Lower leg skin (tissue), 4 donors: ENCODE data around the gene YTHDF1. TPM values are rescaled to one million over a fixed set of nuclear protein-coding genes. Genes with fewer than 3 reads are reported as not detected.
"Not testable (repeated sequence)": the region's sequence is repeated elsewhere in the genome, so short reads cannot be mapped to it uniquely, and the experiment has no call there.

Experiments used
- DNase-seq, 2 donors: peaks; one replicate each; pipeline ENCODE4 v3.0.0-alpha.2; 2019; ENCODE audit warnings: low spot score in 2 of 2
- H3K4me3 ChIP-seq: fragments of 200-600 bp; sonication (generic); 2 replicates; pipeline ENCODE4 v1.5.1; 2017; ENCODE audit warnings: mild to moderate bottlenecking, low read depth; ENCODE audit not compliant: poor library complexity, severe bottlenecking
- CTCF ChIP-seq, 3 donors: fragments of 450-650 bp; IDR thresholded peaks; one replicate each; pipeline ENCODE4 v1.5.1; 2016; ENCODE audit warnings: antibody characterized with exemption in 3 of 3, mild to moderate bottlenecking in 3 of 3, moderate library complexity in 2 of 3
- POLR2A ChIP-seq, 2 donors: fragments of 450-650 bp; IDR thresholded peaks; one replicate each; pipeline ENCODE4 v1.6.1; 2016 to 2017; ENCODE audit warnings: antibody characterized with exemption in 2 of 2, mild to moderate bottlenecking in 1 of 2, moderate library complexity in 1 of 2
- WGBS, 2 donors: methylation state at CpG; one replicate each; pipeline ENCODE4 v1.1.5; 2018; 5-methylcytosine and 5-hydroxymethylcytosine counted together
- intact Hi-C: fragments of 100-400 bp; cut with DNase I; formaldehyde crosslinking; loops from one replicate; pipeline ENCODE4 v1.15.0; 2023; ENCODE audit warnings: low total_unique reads
- total RNA-seq, 4 donors: library from RNA; depleted of rRNA; stranded (reverse); fragments of >200 nt; gene quantifications; one replicate each; pipeline ENCODE4 v1.1.0, GENCODE V29; 2016

Gene YTHDF1
- total RNA-seq, 4 donors from 2014 or later, result 28.1 to 32.2 (median 30.6) TPM

- whole genome bisulfite sequencing, 2 donors, result 74 to 75% methylated on average over 7 to 10 of the region's 10 CpGs
- no peak for DNase-seq
- TF ChIP-seq CTCF (IDR thresholded peaks at IDR 0.05) (no peak), POLR2A (IDR thresholded peaks at IDR 0.05) (no peak)
- intact Hi-C loops, result no loop called here
- H3K4me3 ChIP-seq, result no peak overlapping the region
Measured at GRCh38 chr20:63159826-63160640, 55.9 kb downstream of the YTHDF1 start.

GRCh38 chr20:63159251-63159650 is 56.7 kb downstream of the YTHDF1 start:
- DNase-seq, H3K4me3 ChIP-seq, intact Hi-C loops: not testable (repeated sequence)
- 85 to 92% methylated on average over 20 of the region's 20 CpGs for WGBS, 2 donors

- H3K4me3 ChIP-seq, result no peak overlapping the region
- intact Hi-C loops, result no loop called here
- 73% methylated on average over 14 of the region's 14 CpGs for WGBS, 2 donors
- no peak for DNase-seq
- TF ChIP-seq POLR2A (IDR thresholded peaks at IDR 0.05), result no peak
- no peak for TF ChIP-seq CTCF (IDR thresholded peaks at IDR 0.05)
Measured at GRCh38 chr20:63158845-63159244, 57.1 kb downstream of the YTHDF1 start.

GRCh38 chr20:63158352-63158751 is 57.6 kb downstream of the YTHDF1 start:
- WGBS, 2 donors, result 82 to 84% methylated on average over 2 of the region's 2 CpGs
- no peak overlapping the region for H3K4me3 ChIP-seq
- intact Hi-C loops, result no loop called here
- no peak for DNase-seq
- TF ChIP-seq POLR2A (IDR thresholded peaks at IDR 0.05) (no peak), CTCF (IDR thresholded peaks at IDR 0.05) (no peak)

- WGBS, 2 donors, result 83% methylated on average over 13 of the region's 13 CpGs
- H3K4me3 ChIP-seq, DNase-seq, intact Hi-C loops: not testable (repeated sequence)
Measured at GRCh38 chr20:63157431-63157830, 58.5 kb downstream of the YTHDF1 start.

GRCh38 chr20:63156221-63156671 is 59.7 kb downstream of the YTHDF1 start:
- WGBS, 2 donors, result 65 to 72% methylated on average over 11 to 12 of the region's 12 CpGs
- intact Hi-C loops, result no loop called here
- no peak for DNase-seq

More at GRCh38 chr20:63156221-63156671, 59.7 kb downstream of the YTHDF1 start:
- no peak for TF ChIP-seq POLR2A (IDR thresholded peaks at IDR 0.05)
- TF ChIP-seq CTCF (IDR thresholded peaks at IDR 0.05), result no peak
- H3K4me3 ChIP-seq, result no peak overlapping the region
